Trophoblast cell (in vitro differentiated cells and primary cell): ENCODE data around the gene NPVF.

Experiments used
- DNase-seq, 2 donors: peaks; one replicate each; pipeline ENCODE4 v3.0.0-alpha.2; 2016
- H2AFZ ChIP-seq: 2 replicates; pipeline ENCODE4 v1.6.1; 2013; ENCODE audit warnings: low read length, moderate library complexity, mild to moderate bottlenecking; ENCODE audit not compliant: insufficient read depth, poor library complexity
- H2AK5ac ChIP-seq: 2 replicates; pipeline ENCODE4 v1.6.1; 2013; ENCODE audit warnings: mild to moderate bottlenecking, low read length
- H2BK120ac ChIP-seq: 2 replicates; pipeline ENCODE4 v1.6.1; 2013; ENCODE audit warnings: low read length, mild to moderate bottlenecking, moderate library complexity; ENCODE audit not compliant: insufficient read depth, poor library complexity
- H2BK12ac ChIP-seq: 2 replicates; pipeline ENCODE4 v1.6.1; 2013; ENCODE audit warnings: mild to moderate bottlenecking, low read length, moderate library complexity
- H2BK5ac ChIP-seq: 2 replicates; pipeline ENCODE4 v1.6.1; 2013; ENCODE audit warnings: low read length, low read depth, moderate library complexity, mild to moderate bottlenecking; ENCODE audit not compliant: poor library complexity
- H3K14ac ChIP-seq: 2 replicates; pipeline ENCODE4 v1.6.1; 2013; ENCODE audit warnings: mild to moderate bottlenecking, low read length
- H3K18ac ChIP-seq: 2 replicates; pipeline ENCODE4 v1.6.1; 2013; ENCODE audit warnings: mild to moderate bottlenecking, low read length
- H3K23ac ChIP-seq: 2 replicates; pipeline ENCODE4 v1.6.1; 2013; ENCODE audit warnings: low read length
- H3K27ac ChIP-seq: 2 replicates; pipeline ENCODE4 v1.5.1; 2013; ENCODE audit warnings: low read depth, mild to moderate bottlenecking, inconsistent platforms, low read length, moderate library complexity
- H3K27me3 ChIP-seq: 2 replicates; pipeline ENCODE4 v1.6.1; 2013; ENCODE audit warnings: inconsistent platforms, mild to moderate bottlenecking, low read length, moderate library complexity; ENCODE audit not compliant: insufficient read depth
- H3K36me3 ChIP-seq, 2 experiments: 1 replicate in 1 of 2; 2 replicates in 1 of 2; pipeline ENCODE4 v1.6.1; 2013; ENCODE audit warnings: low read length in 2 of 2, mild to moderate bottlenecking in 2 of 2, moderate library complexity in 1 of 2; ENCODE audit not compliant: insufficient read depth in 2 of 2, control insufficient read depth in 1 of 2
- H3K4ac ChIP-seq: 2 replicates; pipeline ENCODE4 v1.6.1; 2013; ENCODE audit warnings: low read depth, mild to moderate bottlenecking, low read length, moderate library complexity
- H3K4me1 ChIP-seq, 2 experiments: 1 replicate in 1 of 2; 2 replicates in 1 of 2; pipeline ENCODE4 v1.6.1; 2013; ENCODE audit warnings: low read length in 2 of 2, mild to moderate bottlenecking in 2 of 2, moderate library complexity in 1 of 2; ENCODE audit not compliant: insufficient read depth in 2 of 2, control insufficient read depth in 1 of 2
- H3K4me2 ChIP-seq: 2 replicates; pipeline ENCODE4 v1.6.1; 2013; ENCODE audit warnings: inconsistent platforms, mild to moderate bottlenecking, low read length, moderate library complexity
- H3K4me3 ChIP-seq: 2 replicates; pipeline ENCODE4 v1.5.1; 2013; ENCODE audit warnings: mild to moderate bottlenecking, low read depth, low read length, inconsistent platforms
- H3K79me1 ChIP-seq: one replicate; pipeline ENCODE4 v1.6.1; 2013; ENCODE audit warnings: low read length
- H3K79me2 ChIP-seq: 2 replicates; pipeline ENCODE4 v1.6.1; 2013; ENCODE audit warnings: low read length, mild to moderate bottlenecking; ENCODE audit not compliant: control insufficient read depth, insufficient read depth, poor library complexity
- H3K9ac ChIP-seq: 2 replicates; pipeline ENCODE4 v1.6.1; 2013; ENCODE audit warnings: mild to moderate bottlenecking, low read length
- H3K9me3 ChIP-seq: 2 replicates; pipeline ENCODE4 v1.6.1; 2013; ENCODE audit warnings: low read depth, mild to moderate bottlenecking, control low read depth, inconsistent platforms, low read length; ENCODE audit not compliant: insufficient read depth
- H4K12ac ChIP-seq: 2 replicates; pipeline ENCODE4 v1.6.1; 2013; ENCODE audit warnings: low read depth, mild to moderate bottlenecking, low read length, moderate library complexity
- H4K8ac ChIP-seq: 2 replicates; pipeline ENCODE4 v1.6.1; 2013; ENCODE audit warnings: low read depth, mild to moderate bottlenecking, low read length, moderate library complexity
- H4K91ac ChIP-seq: one replicate; pipeline ENCODE4 v1.6.1; 2013; ENCODE audit warnings: low read depth, mild to moderate bottlenecking, low read length, moderate library complexity
- WGBS: extraction: QIAGEN DNeasy Blood & Tissue Kit; methylation state at CpG from one replicate; pipeline ENCODE4 v1.1.7; 2013; ENCODE audit warnings: missing lambda C conversion rate; ENCODE audit not compliant: insufficient read length, insufficient coverage; ENCODE audit errors: extremely low coverage; 5-methylcytosine and 5-hydroxymethylcytosine counted together

Gene NPVF

DNA sequence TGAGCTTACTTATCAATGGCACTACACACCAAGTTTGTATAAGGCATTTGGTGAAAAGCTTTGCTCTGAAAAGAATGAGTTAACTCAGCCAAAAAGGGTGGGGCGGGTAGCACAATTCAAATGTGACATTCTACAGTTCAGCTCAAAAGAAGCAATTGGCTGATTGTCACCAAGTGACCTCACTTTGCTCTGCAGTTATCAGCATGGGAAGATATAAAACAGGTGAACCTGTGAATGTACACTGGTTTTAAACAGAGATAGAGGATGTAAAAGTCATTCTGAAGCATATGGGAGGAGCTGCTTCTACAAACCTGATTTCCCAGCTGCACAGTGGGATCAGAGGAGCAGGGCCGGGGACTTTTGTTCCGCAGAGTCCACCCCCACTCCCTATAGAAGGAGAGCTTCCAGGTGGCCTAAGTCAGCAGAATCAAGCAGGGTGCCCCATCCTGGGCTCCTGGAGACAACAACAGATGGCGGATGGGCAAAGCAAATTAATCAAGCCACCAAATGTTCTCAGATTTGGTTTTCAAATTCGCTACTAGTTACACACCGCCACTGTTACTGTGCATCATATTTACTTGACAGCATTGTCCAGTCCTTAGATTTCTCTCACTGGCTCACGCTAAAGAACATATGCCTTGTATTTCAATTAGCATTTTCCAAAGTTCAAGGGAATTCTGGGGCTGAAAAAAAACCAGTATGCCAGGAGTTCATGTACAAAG, 27.5 kb upstream of the NPVF start:
- no peak overlapping the region for H3K23ac ChIP-seq
- H4K91ac ChIP-seq: no peak overlapping the region
- H2BK120ac ChIP-seq: no peak overlapping the region
- no peak overlapping the region for H3K9ac ChIP-seq
- H3K18ac ChIP-seq: no peak overlapping the region
- H3K4me2 ChIP-seq: no peak overlapping the region
- H3K27me3 ChIP-seq: no peaks in the 10 kb centered on the region
- no peak overlapping the region for H2AFZ ChIP-seq
- H3K4me1 ChIP-seq: no peaks in the 10 kb centered on the region
- no peaks in the 10 kb centered on the region for H3K9me3 ChIP-seq
- H3K4me3 ChIP-seq: no peak overlapping the region
- DNase-seq: no peak
- no peaks in the 10 kb centered on the region for H3K79me2 ChIP-seq
- H2BK12ac ChIP-seq: no peak overlapping the region
- no peak overlapping the region for H2AK5ac ChIP-seq
- no CpG with 5 or more reads among the region's 7 CpGs for WGBS
- H2BK5ac ChIP-seq: no peak overlapping the region
- no peak overlapping the region for H4K8ac ChIP-seq
- no peak overlapping the region for H3K4ac ChIP-seq
- no peaks in the 10 kb centered on the region for H3K79me1 ChIP-seq
- no peak overlapping the region for H3K14ac ChIP-seq
- no peak overlapping the region for H3K27ac ChIP-seq
- no peaks in the 10 kb centered on the region for H3K36me3 ChIP-seq
- H4K12ac ChIP-seq: no peak overlapping the region

GRCh38 chr7:25254604-25255003, 26.3 kb upstream of the NPVF start:
- no peak overlapping the region for H3K4ac ChIP-seq
- no peak overlapping the region for H2BK12ac ChIP-seq
- no peak overlapping the region for H4K91ac ChIP-seq
- no peaks in the 10 kb centered on the region for H3K79me1 ChIP-seq
- no peak overlapping the region for H3K14ac ChIP-seq
- no CpG with 5 or more reads among the region's 3 CpGs for WGBS
- no peak overlapping the region for H4K8ac ChIP-seq
- H3K9me3 ChIP-seq: no peaks in the 10 kb centered on the region
- H4K12ac ChIP-seq: no peak overlapping the region
- H2BK120ac ChIP-seq: no peak overlapping the region
- no peak overlapping the region for H2BK5ac ChIP-seq
- H2AK5ac ChIP-seq: no peak overlapping the region
- H2AFZ ChIP-seq: no peak overlapping the region
- no peak overlapping the region for H3K4me2 ChIP-seq
- H3K18ac ChIP-seq: no peak overlapping the region
- no peaks in the 10 kb centered on the region for H3K27me3 ChIP-seq
- no peaks in the 10 kb centered on the region for H3K79me2 ChIP-seq
- no peak for DNase-seq
- H3K4me1 ChIP-seq: no peaks in the 10 kb centered on the region
- no peak overlapping the region for H3K4me3 ChIP-seq
- H3K9ac ChIP-seq: no peak overlapping the region
- H3K36me3 ChIP-seq: no peaks in the 10 kb centered on the region
- H3K27ac ChIP-seq: no peak overlapping the region
- no peak overlapping the region for H3K23ac ChIP-seq

- Histone ChIP-seq H3K36me3 (no peaks in the 10 kb centered on the region), H2BK120ac (no peak overlapping the region), H4K12ac (no peak overlapping the region), H4K8ac (no peak overlapping the region), H3K14ac (no peak overlapping the region), H3K9ac (no peak overlapping the region), H3K23ac (no peak overlapping the region), H3K4me2 (no peak overlapping the region), H3K27me3 (no peaks in the 10 kb centered on the region), H3K4me1 (no peaks in the 10 kb centered on the region), H3K79me2 (no peaks in the 10 kb centered on the region), H2BK12ac (no peak overlapping the region), H3K27ac (no peak overlapping the region), H4K91ac (no peak overlapping the region), H3K18ac (no peak overlapping the region), H3K9me3 (no peaks in the 10 kb centered on the region), H3K4me3 (no peak overlapping the region), H2BK5ac (no peak overlapping the region), H3K4ac (no peak overlapping the region), H2AK5ac (no peak overlapping the region), H2AFZ (no peak overlapping the region), H3K79me1 (no peaks in the 10 kb centered on the region)
- no CpG with 5 or more reads among the region's 1 CpG for WGBS
- no peak for DNase-seq
Observed at GRCh38 chr7:25253714-25254113, 25.4 kb upstream of the NPVF start.

DNA sequence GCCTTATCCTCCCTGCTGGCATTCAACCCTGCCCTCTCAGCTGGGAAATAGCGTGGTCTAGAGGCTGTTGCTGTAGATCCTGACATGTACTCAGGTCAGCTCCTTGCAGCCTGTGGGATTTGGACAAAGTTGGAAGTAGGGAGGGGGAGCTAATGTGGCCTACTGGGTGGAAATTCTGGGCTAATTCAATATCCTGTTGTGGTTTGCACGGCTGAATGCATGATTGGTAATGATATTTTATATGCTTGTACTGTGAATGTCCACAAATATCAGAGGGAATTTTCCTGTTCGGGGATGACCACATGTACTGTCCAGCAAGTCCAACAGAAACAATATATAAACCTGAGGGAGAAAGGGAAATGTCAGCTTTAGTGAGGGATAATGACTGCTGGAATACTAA, 22.1 kb upstream of the NPVF start:
- no CpG with 5 or more reads among the region's 3 CpGs for WGBS
- H3K4me1 ChIP-seq: no peaks in the 10 kb centered on the region
- H3K4ac ChIP-seq: no peak overlapping the region
- H3K4me2 ChIP-seq: no peak overlapping the region
- no peak overlapping the region for H3K23ac ChIP-seq
- DNase-seq: no peak
- H3K27ac ChIP-seq: no peak overlapping the region
- H2AK5ac ChIP-seq: no peak overlapping the region
- H2AFZ ChIP-seq: no peak overlapping the region
- H3K79me1 ChIP-seq: no peaks in the 10 kb centered on the region
- H2BK120ac ChIP-seq: no peak overlapping the region
- no peak overlapping the region for H2BK12ac ChIP-seq
- H3K9ac ChIP-seq: no peak overlapping the region
- no peak overlapping the region for H4K91ac ChIP-seq
- no peak overlapping the region for H4K12ac ChIP-seq
- no peak overlapping the region for H3K14ac ChIP-seq
- no peak overlapping the region for H3K18ac ChIP-seq
- H4K8ac ChIP-seq: no peak overlapping the region
- H3K27me3 ChIP-seq: no peaks in the 10 kb centered on the region
- no peaks in the 10 kb centered on the region for H3K9me3 ChIP-seq
- no peak overlapping the region for H3K4me3 ChIP-seq
- no peak overlapping the region for H2BK5ac ChIP-seq
- no peaks in the 10 kb centered on the region for H3K36me3 ChIP-seq
- no peaks in the 10 kb centered on the region for H3K79me2 ChIP-seq
